H9 (cell line): ENCODE results near the gene NTNG2. TPM values are rescaled to one million over a fixed set of nuclear protein-coding genes. Genes with fewer than 3 reads are reported as not detected.

Experiments used
- DNase-seq: peaks from one replicate; pipeline ENCODE4 v3.0.0-alpha.2; 2017
- H2AFZ ChIP-seq: one replicate; pipeline ENCODE4 v1.6.1; 2013; ENCODE audit warnings: mild to moderate bottlenecking, low read length, control low read depth, moderate library complexity
- H2AK5ac ChIP-seq: 2 replicates; pipeline ENCODE4 v1.6.1; 2013; ENCODE audit warnings: low read length, control low read depth, mixed read lengths; ENCODE audit not compliant: insufficient read length
- H2BK120ac ChIP-seq: one replicate; pipeline ENCODE4 v1.6.1; 2013; ENCODE audit warnings: low read depth, mild to moderate bottlenecking, low read length, control low read depth, inconsistent platforms; ENCODE audit not compliant: poor library complexity, severe bottlenecking
- H2BK12ac ChIP-seq: 2 replicates; pipeline ENCODE4 v1.6.1; 2013; ENCODE audit warnings: low read length, control low read depth, mixed read lengths, low read depth; ENCODE audit not compliant: insufficient read length
- H2BK15ac ChIP-seq: 2 replicates; pipeline ENCODE4 v1.6.1; 2013; ENCODE audit warnings: low read depth, low read length, control low read depth
- H2BK20ac ChIP-seq: one replicate; pipeline ENCODE4 v1.6.1; 2013; ENCODE audit warnings: low read depth, mild to moderate bottlenecking, low read length, control low read depth, inconsistent platforms; ENCODE audit not compliant: poor library complexity, severe bottlenecking
- H2BK5ac ChIP-seq: 2 replicates; pipeline ENCODE4 v1.6.1; 2013; ENCODE audit warnings: low read length, control low read depth, mixed read lengths; ENCODE audit not compliant: insufficient read length
- H3K14ac ChIP-seq: 2 replicates; pipeline ENCODE4 v1.6.1; 2013; ENCODE audit warnings: low read length, control low read depth; ENCODE audit not compliant: insufficient read depth
- H3K18ac ChIP-seq: 2 replicates; pipeline ENCODE4 v1.6.1; 2013; ENCODE audit warnings: low read depth, mild to moderate bottlenecking, mixed read lengths, low read length, control low read depth; ENCODE audit not compliant: insufficient read length
- H3K23ac ChIP-seq: 2 replicates; pipeline ENCODE4 v1.6.1; 2013; ENCODE audit warnings: low read length, control low read depth, mixed read lengths, low read depth; ENCODE audit not compliant: insufficient read length
- H3K23me2 ChIP-seq: 2 replicates; pipeline ENCODE4 v1.6.1; 2013; ENCODE audit warnings: low read depth, mild to moderate bottlenecking, mixed read lengths, low read length, control low read depth; ENCODE audit not compliant: insufficient read length, poor library complexity, severe bottlenecking
- H3K27ac ChIP-seq: 2 replicates; pipeline ENCODE4 v1.5.1; 2013; ENCODE audit warnings: low read length, control low read depth, mixed read lengths, low read depth; ENCODE audit not compliant: insufficient read length
- H3K27me3 ChIP-seq: 2 replicates; pipeline ENCODE4 v1.6.1; 2013; ENCODE audit warnings: low read length, control low read depth, inconsistent platforms; ENCODE audit not compliant: insufficient read depth
- H3K4ac ChIP-seq: 2 replicates; pipeline ENCODE4 v1.6.1; 2013; ENCODE audit warnings: low read depth, mild to moderate bottlenecking, control low read depth, inconsistent platforms, low read length, moderate library complexity
- H3K4me1 ChIP-seq: 2 replicates; pipeline ENCODE4 v1.6.1; 2013; ENCODE audit warnings: low read length, control low read depth, inconsistent platforms; ENCODE audit not compliant: insufficient read depth
- H3K4me2 ChIP-seq: 2 replicates; pipeline ENCODE4 v1.6.1; 2013; ENCODE audit warnings: low read length, control low read depth, mixed read lengths; ENCODE audit not compliant: insufficient read length, insufficient read depth
- H3K56ac ChIP-seq: 2 replicates; pipeline ENCODE4 v1.6.1; 2013; ENCODE audit warnings: low read depth, mild to moderate bottlenecking, mixed read lengths, low read length, control low read depth; ENCODE audit not compliant: insufficient read length
- H3K79me1 ChIP-seq: 2 replicates; pipeline ENCODE4 v1.6.1; 2013; ENCODE audit warnings: low read depth, mild to moderate bottlenecking, moderate library complexity, low read length, control low read depth, inconsistent platforms; ENCODE audit not compliant: insufficient read depth, poor library complexity, severe bottlenecking
- H3K79me2 ChIP-seq: 2 replicates; pipeline ENCODE4 v1.6.1; 2013; ENCODE audit warnings: low read length, control low read depth, inconsistent platforms; ENCODE audit not compliant: insufficient read depth
- H3K9ac ChIP-seq: 2 replicates; pipeline ENCODE4 v1.6.1; 2013; ENCODE audit warnings: low read length, control low read depth, mixed read lengths; ENCODE audit not compliant: insufficient read length; ENCODE audit errors: extremely low read depth
- H3K9me3 ChIP-seq: one replicate; pipeline ENCODE4 v1.6.1; 2013; ENCODE audit warnings: low read depth, low read length, inconsistent platforms; ENCODE audit not compliant: control insufficient read depth
- H3T11ph ChIP-seq: one replicate; pipeline ENCODE4 v1.6.1; 2013; ENCODE audit warnings: mild to moderate bottlenecking, low read length, control low read depth, inconsistent platforms
- H4K20me1 ChIP-seq: one replicate; pipeline ENCODE4 v1.6.1; 2013; ENCODE audit not compliant: control insufficient read depth, insufficient read length, insufficient read depth
- H4K5ac ChIP-seq: 2 replicates; pipeline ENCODE4 v1.6.1; 2013; ENCODE audit warnings: low read depth, mild to moderate bottlenecking, mixed read lengths, low read length, control low read depth; ENCODE audit not compliant: insufficient read length
- H4K8ac ChIP-seq: replicated peaks from 2 replicates; pipeline ENCODE4 v1.6.1; 2013; ENCODE audit warnings: low read length, control low read depth, mixed read lengths, low read depth; ENCODE audit not compliant: insufficient read length
- H4K91ac ChIP-seq: 2 replicates; pipeline ENCODE4 v1.6.1; 2013; ENCODE audit warnings: low read depth, mild to moderate bottlenecking, moderate library complexity, mixed read lengths, low read length, control low read depth; ENCODE audit not compliant: insufficient read length
- H3K27ac Mint-ChIP-seq, 3 experiments: 2 replicates in 2 of 3; 3 replicates in 1 of 3; pipeline ENCODE4 v1.8.0; 2020 to 2021; ENCODE audit warnings: mixed read lengths in 3 of 3, mild to moderate bottlenecking in 1 of 3, moderate library complexity in 1 of 3
- H3K27me3 Mint-ChIP-seq: 2 replicates; pipeline ENCODE4 v1.8.0; 2021; ENCODE audit warnings: low read depth, mild to moderate bottlenecking, moderate library complexity, mixed read lengths
- H3K36me3 Mint-ChIP-seq, 3 experiments: 2 replicates in 2 of 3; 3 replicates in 1 of 3; pipeline ENCODE4 v1.8.0; 2020 to 2021; ENCODE audit warnings: low read depth in 3 of 3, mixed read lengths in 3 of 3; ENCODE audit not compliant: insufficient read depth in 1 of 3
- H3K4me1 Mint-ChIP-seq, 2 experiments: 2 replicates each; pipeline ENCODE4 v1.8.0; 2020; ENCODE audit warnings: mixed read lengths in 2 of 2
- H3K4me3 Mint-ChIP-seq, 2 experiments: 2 replicates in 1 of 2; 3 replicates in 1 of 2; pipeline ENCODE4 v1.8.0; 2020 to 2021; ENCODE audit warnings: mild to moderate bottlenecking in 2 of 2, mixed read lengths in 2 of 2, moderate library complexity in 1 of 2
- H3K9me3 Mint-ChIP-seq, 2 experiments: 2 replicates in 1 of 2; 3 replicates in 1 of 2; pipeline ENCODE4 v1.8.0; 2020; ENCODE audit warnings: mild to moderate bottlenecking in 2 of 2, mixed read lengths in 2 of 2, moderate library complexity in 1 of 2
- CTCF ChIP-seq: fragments of 200-600 bp; sonication (generic); conservative IDR thresholded peaks from 3 replicates; pipeline ENCODE4 v1.8.0; 2021; ENCODE audit warnings: antibody characterized with exemption, mild to moderate bottlenecking
- WGBS: extraction: QIAGEN DNeasy Blood & Tissue Kit; methylation state at CpG from one replicate; pipeline ENCODE4 v1.1.7; 2013; ENCODE audit warnings: missing lambda C conversion rate, low lambda C conversion rate, mixed read lengths; ENCODE audit not compliant: insufficient read length; ENCODE audit errors: extremely low coverage; 5-methylcytosine and 5-hydroxymethylcytosine counted together
- total RNA-seq: library from RNA; stranded (reverse); gene quantifications from 2 replicates; pipeline ENCODE4 v1.2.1, GENCODE V29; 2021

Gene NTNG2
- total RNA-seq, 1 experiment from 2014 or later = 0.52 TPM

- Histone ChIP-seq H3K23me2 (peaks cover 2% of the 10 kb centered on the region), H2BK12ac (no peak overlapping the region), H3K79me1 (no peaks in the 10 kb centered on the region), H2BK5ac (no peak overlapping the region), H3K4ac (no peak overlapping the region), H2AK5ac (no peak overlapping the region), H3K79me2 (no peaks in the 10 kb centered on the region), H3K56ac (no peak overlapping the region), H3T11ph (no peak overlapping the region), H3K27me3 (no peaks in the 10 kb centered on the region), H4K8ac (no peak overlapping the region), H3K4me1 (no peaks in the 10 kb centered on the region), H2BK120ac (no peak overlapping the region), H2BK15ac (no peak overlapping the region), H3K9me3 (no peaks in the 10 kb centered on the region), H3K4me2 (no peak overlapping the region), H3K9ac (no peak overlapping the region), H2BK20ac (no peak overlapping the region), H4K20me1 (no peaks in the 10 kb centered on the region), H2AFZ (no peak overlapping the region), H3K27ac (no peak overlapping the region), H4K91ac (no peak overlapping the region), H4K5ac (no peak overlapping the region), H3K18ac (no peak overlapping the region), H3K23ac (no peak overlapping the region), H3K14ac (no peak overlapping the region)
- peaks cover 2 to 16% of the 10 kb centered on the region in 2 experiments for H3K4me1 Mint-ChIP-seq
- TF ChIP-seq CTCF = no peak
- H3K9me3 Mint-ChIP-seq = no peaks in the 10 kb centered on the region; a peak in 1 of 5 replicates
- no peaks in the 10 kb centered on the region for H3K36me3 Mint-ChIP-seq
- no CpG with 5 or more reads among the region's 13 CpGs for WGBS
- H3K27me3 Mint-ChIP-seq = peaks cover 28% of the 10 kb centered on the region
- H3K4me3 Mint-ChIP-seq = no peak overlapping the region
- no peak overlapping the region; a peak in 1 of 7 replicates for H3K27ac Mint-ChIP-seq
- no peak for DNase-seq
These were observed 15.3 kb upstream of the NTNG2 start for GRCh38 chr9:132146575-132146974.
